ENCODE measurements around the gene AK2.

DNA sequence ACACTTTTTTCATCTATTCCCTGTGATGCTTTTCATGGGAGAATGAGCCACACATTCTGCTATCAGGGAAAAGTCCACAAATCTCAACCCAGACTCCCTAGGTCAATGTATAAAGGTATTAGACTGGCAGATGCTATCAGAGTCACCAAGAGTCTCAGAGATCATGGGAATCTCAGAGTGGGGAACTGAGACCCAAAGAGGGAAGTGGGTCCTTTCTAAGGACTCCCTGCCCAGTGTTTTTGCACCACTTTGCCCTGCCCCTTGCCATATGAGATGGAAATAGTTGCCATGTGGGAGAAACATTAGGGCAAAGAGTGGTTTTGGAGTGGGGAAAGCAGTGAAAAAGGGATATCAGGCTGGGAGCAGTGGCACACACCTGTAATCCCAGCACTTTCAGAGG is 25.2 kb upstream of the AK2 start:
- TF ChIP-seq ZBTB7A (tag by site-specific recombination; IDR thresholded peaks at IDR 0.05; ENCODE audit: low read depth): no peak
- no peak for TF ChIP-seq ZNF335 (tag by site-specific recombination; conservative IDR thresholded peaks at IDR 0.05)
- no peak for TF ChIP-seq PATZ1 (tag by site-specific recombination; IDR thresholded peaks at IDR 0.05)
- no peak for TF ChIP-seq KLF16 (tag by site-specific recombination; IDR thresholded peaks at IDR 0.05)
- TF ChIP-seq, protein P1, sequence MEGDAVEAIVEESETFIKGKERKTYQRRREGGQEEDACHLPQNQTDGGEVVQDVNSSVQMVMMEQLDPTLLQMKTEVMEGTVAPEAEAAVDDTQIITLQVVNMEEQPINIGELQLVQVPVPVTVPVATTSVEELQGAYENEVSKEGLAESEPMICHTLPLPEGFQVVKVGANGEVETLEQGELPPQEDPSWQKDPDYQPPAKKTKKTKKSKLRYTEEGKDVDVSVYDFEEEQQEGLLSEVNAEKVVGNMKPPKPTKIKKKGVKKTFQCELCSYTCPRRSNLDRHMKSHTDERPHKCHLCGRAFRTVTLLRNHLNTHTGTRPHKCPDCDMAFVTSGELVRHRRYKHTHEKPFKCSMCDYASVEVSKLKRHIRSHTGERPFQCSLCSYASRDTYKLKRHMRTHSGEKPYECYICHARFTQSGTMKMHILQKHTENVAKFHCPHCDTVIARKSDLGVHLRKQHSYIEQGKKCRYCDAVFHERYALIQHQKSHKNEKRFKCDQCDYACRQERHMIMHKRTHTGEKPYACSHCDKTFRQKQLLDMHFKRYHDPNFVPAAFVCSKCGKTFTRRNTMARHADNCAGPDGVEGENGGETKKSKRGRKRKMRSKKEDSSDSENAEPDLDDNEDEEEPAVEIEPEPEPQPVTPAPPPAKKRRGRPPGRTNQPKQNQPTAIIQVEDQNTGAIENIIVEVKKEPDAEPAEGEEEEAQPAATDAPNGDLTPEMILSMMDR (tag by site-specific recombination; IDR thresholded peaks at IDR 0.05): no peak
- TF ChIP-seq REPIN1 (tag by site-specific recombination; IDR thresholded peaks at IDR 0.05; ENCODE audit: low read depth): no peak
- no peak for TF ChIP-seq ZNF707 (tag by site-specific recombination; IDR thresholded peaks at IDR 0.05)
- TF ChIP-seq ZNF138 (tag by site-specific recombination; IDR thresholded peaks at IDR 0.05; ENCODE audit: borderline replicate concordance): no peak
- TF ChIP-seq ZNF112 (tag by site-specific recombination; IDR thresholded peaks at IDR 0.05): no peak
- TF ChIP-seq ZNF48 (tag by site-specific recombination; IDR thresholded peaks at IDR 0.05): no peak

All from HEK293 (cell line).